TTC549 (cell line): ENCODE results near the gene ZNF263.

Experiments used
- FAIRE-seq: peaks from 2 replicates; lab custom pipeline; 2012; peaks lifted over from hg19 to GRCh38; lab: Jason Lieb, UNC

ZNF263 gene

GRCh38 chr16:3328104-3328503 is 44.8 kb downstream of the ZNF263 start:
- no peak for FAIRE-seq

- no peak for FAIRE-seq
These were observed 45.4 kb downstream of the ZNF263 start for GRCh38 chr16:3328643-3329042.
